K562 (cell line): ENCODE measurements around the gene ADCY5. TPM values are rescaled to one million over a fixed set of nuclear protein-coding genes. Genes with fewer than 3 reads are reported as not detected.

ENCODE experiments used
- ATF7 ChIP-seq: fragments of 450-650 bp; IDR thresholded peaks from 2 replicates; pipeline ENCODE4 v1.7.1; 2014; ENCODE audit warnings: mild to moderate bottlenecking, moderate library complexity
- DPF2 ChIP-seq: fragments of 450-650 bp; IDR thresholded peaks from 2 replicates; pipeline ENCODE4 v1.6.1; 2016
- EZH2 ChIP-seq: IDR thresholded peaks from 2 replicates; pipeline ENCODE4 v1.6.1; 2012; ENCODE audit warnings: low read depth, mild to moderate bottlenecking, inconsistent platforms, low read length, borderline replicate concordance
- GATA2 ChIP-seq: sonication (generic); formaldehyde crosslinking; IDR thresholded peaks from 2 replicates; pipeline ENCODE4 v1.4.0; 2020; ENCODE audit warnings: mild to moderate bottlenecking, missing genetic modification reagents
- NCOA1 ChIP-seq: fragments of 450-650 bp; IDR thresholded peaks from 2 replicates; pipeline ENCODE4 v1.6.1; 2016; ENCODE audit warnings: low read depth
- PRPF4 ChIP-seq: fragments of 200-400 bp; formaldehyde crosslinking; IDR thresholded peaks from one replicate; pipeline ENCODE4 v1.6.1; 2017; ENCODE audit warnings: low read length, low read depth, mild to moderate bottlenecking; ENCODE audit not compliant: insufficient read depth, poor library complexity, severe bottlenecking
- SPI1 ChIP-seq: IDR thresholded peaks from 2 replicates; pipeline ENCODE4 v1.6.1; 2011; ENCODE audit warnings: low read depth, low read length, control low read depth, borderline replicate concordance
- polyA plus RNA-seq, 8 experiments: library from polyadenylated mRNA; depleted of rRNA in 4 of 8; stranded (reverse) in 5 of 8; unstranded in 3 of 8; fragments of >200 nt; fragmentation: Nextera tagmentation in 2 of 8; fragmentation: Illumina TruSeq in 1 of 8; extraction: Ambion mirVana in 2 of 8; extraction: Trizol in 1 of 8; gene quantifications; 2 replicates each; pipeline versions ENCODE4 v1.2.1 to v1.2.3, GENCODE V29; 2011 to 2014; ENCODE audit warnings: inconsistent platforms in 1 of 8, missing spikeins in 1 of 8
- total RNA-seq, 7 experiments: library from RNA; depleted of rRNA in 6 of 7; stranded (reverse); fragments of >200 nt in 6 of 7; fragmentation: Illumina TruSeq in 2 of 7; extraction: Trizol in 2 of 7; gene quantifications; 2 replicates each; pipeline versions ENCODE4 v1.2.1 to v1.2.3, GENCODE V29; 2011 to 2021; ENCODE audit warnings: low replicate concordance in 1 of 7
- TF ChIP-seq, protein P1 (sequence below): fragments of 450-650 bp; formaldehyde crosslinking; IDR thresholded peaks from 2 replicates; pipeline ENCODE4 v1.4.0; 2022; ENCODE audit warnings: missing genetic modification characterization
- TF ChIP-seq, protein P2 (sequence below): fragments of 450-650 bp; IDR thresholded peaks from 2 replicates; pipeline ENCODE4 v1.6.1; 2016; ENCODE audit warnings: low read depth, mild to moderate bottlenecking, moderate library complexity

The ADCY5 gene
- total and polyA plus RNA-seq, 9 of the 15 experiments (the other 6 are each of a cell fraction or from before 2014, with no cell fraction given) = under 0.01 TPM; not detected in 8

DNA sequence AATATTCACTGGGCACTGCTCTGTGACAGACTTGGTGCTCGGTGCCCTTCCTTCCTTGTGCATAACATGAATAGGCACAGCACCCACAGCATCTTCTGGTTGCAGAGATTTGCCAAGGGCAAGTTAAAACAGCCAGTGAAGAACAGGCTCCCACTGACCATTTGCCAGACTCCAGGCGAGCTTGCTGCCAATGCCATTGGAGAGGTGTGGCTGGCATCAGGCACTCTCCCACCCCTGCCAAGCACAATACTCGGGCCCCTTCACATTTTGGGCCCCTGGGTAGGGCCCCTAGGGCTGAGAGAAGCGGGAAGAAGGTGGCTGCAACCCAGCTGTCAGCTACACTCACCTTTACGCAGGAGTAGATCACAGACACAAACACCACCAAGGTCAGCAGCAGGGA lies 135.0 kb downstream of the ADCY5 start (continued):
- TF ChIP-seq GATA2 (CRISPR knock-in tag) = no peak
- TF ChIP-seq, protein P1, sequence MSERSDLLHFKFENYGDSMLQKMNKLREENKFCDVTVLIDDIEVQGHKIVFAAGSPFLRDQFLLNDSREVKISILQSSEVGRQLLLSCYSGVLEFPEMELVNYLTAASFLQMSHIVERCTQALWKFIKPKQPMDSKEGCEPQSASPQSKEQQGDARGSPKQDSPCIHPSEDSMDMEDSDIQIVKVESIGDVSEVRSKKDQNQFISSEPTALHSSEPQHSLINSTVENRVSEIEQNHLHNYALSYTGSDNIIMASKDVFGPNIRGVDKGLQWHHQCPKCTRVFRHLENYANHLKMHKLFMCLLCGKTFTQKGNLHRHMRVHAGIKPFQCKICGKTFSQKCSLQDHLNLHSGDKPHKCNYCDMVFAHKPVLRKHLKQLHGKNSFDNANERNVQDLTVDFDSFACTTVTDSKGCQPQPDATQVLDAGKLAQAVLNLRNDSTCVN (CRISPR knock-in tag) = no peak
- no peak for TF ChIP-seq EZH2
- no peak for TF ChIP-seq PRPF4
- no peak for TF ChIP-seq SPI1
- TF ChIP-seq ATF7 = no peak
- TF ChIP-seq NCOA1 = no peak
- TF ChIP-seq, protein P2, sequence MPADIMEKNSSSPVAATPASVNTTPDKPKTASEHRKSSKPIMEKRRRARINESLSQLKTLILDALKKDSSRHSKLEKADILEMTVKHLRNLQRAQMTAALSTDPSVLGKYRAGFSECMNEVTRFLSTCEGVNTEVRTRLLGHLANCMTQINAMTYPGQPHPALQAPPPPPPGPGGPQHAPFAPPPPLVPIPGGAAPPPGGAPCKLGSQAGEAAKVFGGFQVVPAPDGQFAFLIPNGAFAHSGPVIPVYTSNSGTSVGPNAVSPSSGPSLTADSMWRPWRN = no peak
- no peak for TF ChIP-seq DPF2
